KMS-11 (cell line): ENCODE data around the gene ACAD10.
"Not testable (repeated sequence)": the region's sequence is repeated elsewhere in the genome, so short reads cannot be mapped to it uniquely, and the experiment has no call there.

Experiments
- H2AFZ ChIP-seq: fragments of 200-600 bp; sonication (generic); 2 replicates; pipeline ENCODE4 v1.6.1; 2016; ENCODE audit warnings: antibody characterized with exemption, mixed run types, low read depth
- H3K27ac ChIP-seq: fragments of 200-600 bp; sonication (generic); 2 replicates; pipeline ENCODE4 v1.6.1; 2016; ENCODE audit warnings: mild to moderate bottlenecking, mixed run types
- H3K27me3 ChIP-seq: fragments of 200-600 bp; sonication (generic); 2 replicates; pipeline ENCODE4 v1.6.1; 2017; ENCODE audit warnings: mild to moderate bottlenecking, low read depth, mixed run types, moderate library complexity; ENCODE audit not compliant: insufficient read depth
- H3K36me3 ChIP-seq: fragments of 200-600 bp; sonication (generic); 2 replicates; pipeline ENCODE4 v1.6.1; 2017; ENCODE audit warnings: mild to moderate bottlenecking, mixed run types; ENCODE audit not compliant: insufficient read depth
- H3K4me1 ChIP-seq: fragments of 200-600 bp; sonication (generic); 2 replicates; pipeline ENCODE4 v1.6.1; 2016; ENCODE audit warnings: mild to moderate bottlenecking, low read depth, mixed run types; ENCODE audit not compliant: poor library complexity, severe bottlenecking
- H3K4me2 ChIP-seq: fragments of 200-600 bp; sonication (generic); 2 replicates; pipeline ENCODE4 v1.7.0; 2016; ENCODE audit warnings: mild to moderate bottlenecking, mixed run types
- H3K4me3 ChIP-seq: fragments of 200-600 bp; sonication (generic); IDR thresholded peaks from 2 replicates; pipeline ENCODE4 v1.6.1; 2017; ENCODE audit warnings: low read depth, low read length, mixed read lengths; ENCODE audit not compliant: insufficient read depth
- H3K79me2 ChIP-seq: fragments of 200-600 bp; sonication (generic); 2 replicates; pipeline ENCODE4 v1.6.1; 2016; ENCODE audit warnings: low read depth, mixed run types; ENCODE audit not compliant: insufficient read depth
- H3K9ac ChIP-seq: fragments of 200-600 bp; sonication (generic); 2 replicates; pipeline ENCODE4 v1.6.1; 2016; ENCODE audit warnings: mild to moderate bottlenecking, mixed run types
- H4K20me1 ChIP-seq: fragments of 200-600 bp; sonication (generic); 2 replicates; pipeline ENCODE4 v1.6.1; 2016; ENCODE audit warnings: mild to moderate bottlenecking, mixed run types; ENCODE audit not compliant: insufficient read depth
- CTCF ChIP-seq: fragments of 200-600 bp; sonication (generic); conservative IDR thresholded peaks from 2 replicates; pipeline ENCODE4 v1.6.1; 2017; ENCODE audit warnings: low read depth, mild to moderate bottlenecking, antibody characterized with exemption, low read length, moderate library complexity, mixed read lengths

The ACAD10 gene

GRCh38 chr12:111642681-111643426, 43.0 kb upstream of the ACAD10 start:
- TF ChIP-seq CTCF, result no peak
- Histone ChIP-seq H3K27me3 (no peaks in the 10 kb centered on the region), H3K9ac (no peak overlapping the region), H3K36me3 (no peaks in the 10 kb centered on the region), H4K20me1 (no peaks in the 10 kb centered on the region), H2AFZ (no peak overlapping the region), H3K4me2 (no peak overlapping the region), H3K79me2 (no peaks in the 10 kb centered on the region), H3K4me3 (no peak overlapping the region), H3K4me1 (peaks cover 25% of the 10 kb centered on the region), H3K27ac (no peak overlapping the region)

DNA sequence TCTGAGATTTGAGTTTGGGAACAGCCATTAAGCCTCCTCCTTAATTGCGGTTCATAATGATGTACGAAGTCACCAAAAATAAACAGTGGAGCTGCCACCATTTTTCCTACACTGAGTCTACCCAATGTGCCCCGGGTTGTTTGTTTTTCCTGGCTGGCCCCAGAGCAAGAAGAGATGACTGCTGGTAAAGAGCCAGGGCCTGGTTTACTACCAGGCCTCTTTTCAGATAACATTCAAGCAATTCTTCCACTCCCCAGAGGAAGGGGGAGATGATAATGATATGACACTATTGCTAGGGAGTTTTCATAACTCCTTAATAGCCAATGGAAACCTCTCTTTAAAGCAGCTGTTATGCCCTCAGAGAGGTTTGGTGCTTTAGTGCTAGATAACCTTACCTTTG, 42.4 kb upstream of the ACAD10 start:
- Histone ChIP-seq H3K27me3 (no peaks in the 10 kb centered on the region), H3K4me3 (no peak overlapping the region), H3K79me2 (no peaks in the 10 kb centered on the region), H3K4me1 (peaks cover 25% of the 10 kb centered on the region), H3K36me3 (no peaks in the 10 kb centered on the region), H3K9ac (no peak overlapping the region), H3K4me2 (no peak overlapping the region), H4K20me1 (no peaks in the 10 kb centered on the region), H3K27ac (no peak overlapping the region), H2AFZ (no peak overlapping the region)
- no peak for TF ChIP-seq CTCF

- H3K9ac ChIP-seq, result no peak overlapping the region
- no peak overlapping the region for H2AFZ ChIP-seq
- no peak overlapping the region for H3K4me2 ChIP-seq
- no peaks in the 10 kb centered on the region for H3K79me2 ChIP-seq
- no peak overlapping the region for H3K4me3 ChIP-seq
- H3K4me1 ChIP-seq, result peaks cover 25% of the 10 kb centered on the region
- H4K20me1 ChIP-seq, result no peaks in the 10 kb centered on the region
- H3K27me3 ChIP-seq, result no peaks in the 10 kb centered on the region
- no peak for TF ChIP-seq CTCF
- H3K36me3 ChIP-seq, result no peaks in the 10 kb centered on the region
- no peak overlapping the region for H3K27ac ChIP-seq
Measured at GRCh38 chr12:111645433-111645832, 40.4 kb upstream of the ACAD10 start.

- Histone ChIP-seq H3K36me3 (no peaks in the 10 kb centered on the region), H3K27ac (no peak overlapping the region), H3K9ac (no peak overlapping the region), H2AFZ (no peak overlapping the region), H3K27me3 (no peaks in the 10 kb centered on the region), H3K79me2 (no peaks in the 10 kb centered on the region), H3K4me1 (peaks cover 24% of the 10 kb centered on the region), H4K20me1 (no peaks in the 10 kb centered on the region), H3K4me3 (no peak overlapping the region), H3K4me2 (no peak overlapping the region)
- no peak for TF ChIP-seq CTCF
Measured at GRCh38 chr12:111650912-111651311, 34.9 kb upstream of the ACAD10 start.

DNA sequence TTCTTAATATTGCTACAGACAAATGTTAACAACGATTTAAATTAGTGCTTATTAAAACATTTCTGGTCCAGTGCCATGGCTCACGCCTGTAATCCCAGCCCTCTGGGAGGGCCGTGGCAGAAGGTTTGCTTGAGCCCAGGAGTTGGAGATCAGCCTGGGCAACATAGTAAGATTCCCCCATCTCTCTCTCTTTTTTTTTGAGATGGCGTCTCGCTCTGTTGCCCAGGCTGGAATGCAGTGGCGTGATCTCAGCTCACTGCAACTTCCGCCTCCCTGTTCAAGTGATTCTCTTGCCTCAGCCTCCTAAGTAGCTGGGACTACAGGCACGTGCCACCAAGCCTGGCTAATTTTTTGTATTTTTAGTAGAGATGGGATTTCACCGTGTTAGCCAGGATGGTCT, 33.3 kb upstream of the ACAD10 start:
- not testable (repeated sequence) for H3K9ac ChIP-seq

More for the DNA sequence above, 33.3 kb upstream of the ACAD10 start:
- H3K27me3 ChIP-seq, H3K4me1 ChIP-seq, H3K4me2 ChIP-seq, H3K4me3 ChIP-seq, H3K36me3 ChIP-seq, H4K20me1 ChIP-seq, H2AFZ ChIP-seq, H3K79me2 ChIP-seq, H3K27ac ChIP-seq: not testable (repeated sequence)
